Measurements from ENCODE around the gene METTL24.
"Not testable (repeated sequence)": the region's sequence is repeated elsewhere in the genome, so short reads cannot be mapped to it uniquely, and the experiment has no call there.

METTL24 gene

GRCh38 chr6:110250058-110250457 lies 108.1 kb downstream of the METTL24 start:
- DNase-seq, result no peak

DNA sequence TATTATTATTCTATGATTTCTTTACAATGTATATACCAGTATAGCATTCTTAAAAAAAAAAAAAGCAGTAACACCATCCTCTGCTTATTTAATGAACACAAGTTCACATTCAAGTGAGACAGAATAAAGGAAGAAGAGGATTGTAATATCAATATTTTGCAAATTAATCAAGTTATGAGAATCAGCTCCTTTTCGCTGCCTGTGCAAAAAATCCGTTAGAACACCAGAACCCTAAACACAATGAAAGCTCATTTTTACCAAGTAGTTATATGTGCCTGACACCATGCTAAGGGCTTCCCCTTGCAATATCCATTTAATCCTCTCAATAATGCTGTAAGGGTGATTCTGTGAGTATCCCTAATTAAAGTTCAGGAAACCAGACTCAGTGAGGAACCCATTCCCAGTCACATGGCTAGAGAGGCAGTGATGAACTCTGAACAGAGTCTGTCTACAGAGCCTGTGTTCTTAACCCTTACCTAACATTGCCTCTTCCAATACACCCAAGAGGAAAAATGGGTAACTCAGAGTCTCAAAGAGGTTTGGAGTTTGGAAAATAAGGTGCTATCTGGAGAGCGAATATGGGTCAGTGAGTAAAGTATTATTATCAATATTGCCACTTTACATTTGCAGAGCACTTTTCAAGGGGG lies 111.1 kb downstream of the METTL24 start:
- no peak for DNase-seq

- DNase-seq, result no peak
Measured at GRCh38 chr6:110246378-110246777, 111.8 kb downstream of the METTL24 start.

- DNase-seq, result not testable (repeated sequence)
Measured at GRCh38 chr6:110244621-110245020, 113.5 kb downstream of the METTL24 start.

DNA sequence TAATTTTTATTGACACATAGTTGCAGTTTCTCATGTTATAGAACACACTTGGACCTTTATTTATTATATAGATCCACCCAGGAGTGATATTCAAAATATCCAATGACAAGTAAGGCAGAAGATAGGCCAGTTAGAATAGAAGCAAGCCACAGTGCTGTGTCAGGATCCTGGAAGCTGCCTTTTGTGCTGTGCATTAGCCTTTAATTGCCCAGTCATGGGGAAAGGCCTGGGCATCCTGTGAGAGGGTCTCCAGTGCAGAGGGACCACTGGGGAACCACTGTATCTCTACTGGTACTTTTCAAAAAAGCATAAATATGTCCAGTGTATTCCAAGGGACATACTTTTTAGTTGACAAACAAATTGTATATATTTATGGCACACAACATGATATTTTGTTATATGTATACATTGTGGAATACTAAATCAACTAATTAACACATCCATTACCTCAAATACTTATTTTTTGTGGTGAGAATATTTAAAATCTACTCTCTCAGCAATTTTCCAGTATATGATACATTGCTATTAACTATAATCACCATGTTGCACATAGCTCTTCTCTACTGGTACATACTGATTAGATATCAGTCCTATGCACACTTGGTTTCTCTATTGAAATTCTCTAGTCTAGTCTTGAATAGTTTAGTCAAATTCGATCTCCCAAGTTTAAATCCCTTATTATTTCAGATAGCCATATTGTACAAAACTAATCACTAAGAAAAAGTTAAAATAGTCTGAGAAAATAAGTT lies 118.4 kb downstream of the METTL24 start:
- no peak for DNase-seq

DNA sequence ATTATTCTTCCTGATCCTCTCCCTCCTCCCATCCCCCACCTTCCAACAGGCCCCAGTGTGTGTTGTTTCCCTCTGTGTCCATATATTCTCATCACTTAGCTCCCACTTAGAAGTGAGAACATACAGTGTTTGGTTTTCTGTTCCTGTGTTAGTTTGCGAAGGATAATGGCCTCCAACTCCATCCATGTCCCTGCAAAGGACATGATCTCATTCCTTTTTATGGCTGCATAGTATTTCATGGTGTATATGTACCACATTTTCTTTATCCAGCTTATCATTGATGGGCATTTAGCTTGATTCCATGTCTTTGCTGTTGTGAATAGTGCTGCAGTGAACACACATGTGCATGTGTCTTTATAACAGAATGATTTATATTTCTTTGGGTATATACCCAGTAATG lies 122.1 kb downstream of the METTL24 start:
- not testable (repeated sequence) for DNase-seq

DNA sequence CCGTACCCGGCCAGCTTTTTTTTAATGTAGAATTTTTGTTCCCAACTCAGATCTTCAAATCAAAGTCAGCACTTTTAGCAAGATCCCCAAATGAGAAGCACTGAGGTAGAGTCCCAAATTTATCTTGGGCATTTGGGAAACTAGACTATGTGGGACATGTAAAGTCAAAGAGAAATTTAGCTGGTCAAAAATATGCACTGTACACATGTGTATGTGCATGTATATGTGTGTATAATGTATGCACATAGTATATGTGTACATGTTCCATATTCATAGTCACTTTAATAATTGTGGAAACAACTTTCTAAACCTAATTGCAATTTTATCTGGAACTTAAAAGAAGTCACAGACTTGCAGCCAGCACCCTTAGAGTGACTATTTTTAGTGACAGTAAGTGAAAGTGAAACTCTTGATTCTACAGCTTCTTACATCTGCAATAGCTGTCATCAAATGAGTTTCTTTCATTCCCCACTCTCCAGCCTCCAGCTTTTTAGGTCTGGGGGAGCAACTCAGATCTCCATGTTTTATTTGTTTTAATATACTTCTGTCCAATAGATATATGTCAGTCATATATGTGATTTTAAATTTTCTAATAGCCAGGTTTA lies 124.3 kb downstream of the METTL24 start:
- DNase-seq, result no peak

- DNase-seq, result no peak
Measured at GRCh38 chr6:110232450-110232849, 125.7 kb downstream of the METTL24 start.

GRCh38 chr6:110226261-110226660 lies 131.9 kb downstream of the METTL24 start:
- no peak for DNase-seq

DNA sequence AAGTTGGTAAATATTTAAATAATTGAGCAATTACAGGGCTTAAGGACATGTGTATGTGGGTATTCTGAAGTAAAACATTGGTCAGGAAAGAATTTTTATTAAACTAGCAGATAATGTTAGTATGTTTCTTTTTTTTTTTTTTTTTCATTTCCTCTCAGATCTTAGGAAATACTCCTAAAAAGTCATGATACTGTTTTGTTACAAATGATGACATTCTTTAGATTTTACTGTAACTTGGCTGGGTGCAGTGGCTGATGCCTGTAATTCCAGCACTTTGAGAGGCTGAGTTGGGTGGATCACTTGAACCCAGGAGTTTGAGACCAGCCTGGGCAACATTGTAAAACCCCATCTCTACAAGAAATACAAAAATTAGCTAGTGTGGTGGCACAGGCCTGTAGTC lies 136.4 kb downstream of the METTL24 start:
- DNase-seq, result no peak

- no peak for DNase-seq
Measured at GRCh38 chr6:110217266-110217665, 140.9 kb downstream of the METTL24 start.

- DNase-seq, result no peak
Measured at GRCh38 chr6:110216140-110216539, 142.0 kb downstream of the METTL24 start.

GRCh38 chr6:110214338-110214737 lies 143.8 kb downstream of the METTL24 start:
- DNase-seq, result no peak

DNA sequence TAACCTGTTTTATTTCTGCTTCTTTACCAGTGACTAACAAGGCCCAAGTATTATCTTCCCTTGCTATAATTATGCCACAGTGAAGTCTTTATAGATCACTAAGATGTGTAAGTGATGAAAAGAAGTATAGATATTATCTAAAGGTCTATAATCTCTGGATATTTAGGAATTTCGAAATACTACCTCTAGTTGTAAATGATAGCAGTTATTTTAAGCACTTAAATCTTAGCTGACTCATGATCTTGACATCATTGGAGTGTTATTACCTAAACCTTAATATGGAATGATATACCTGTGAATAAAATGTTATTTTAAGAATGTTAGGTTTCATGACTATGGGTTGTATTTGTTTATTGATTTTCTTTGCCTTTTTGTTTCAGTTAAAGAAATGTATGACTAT lies 146.4 kb downstream of the METTL24 start:
- DNase-seq, result no peak

GRCh38 chr6:110207652-110208051 lies 150.5 kb downstream of the METTL24 start:
- no peak for DNase-seq

- no peak for DNase-seq
Measured at GRCh38 chr6:110201151-110201884, 156.8 kb downstream of the METTL24 start.

DNA sequence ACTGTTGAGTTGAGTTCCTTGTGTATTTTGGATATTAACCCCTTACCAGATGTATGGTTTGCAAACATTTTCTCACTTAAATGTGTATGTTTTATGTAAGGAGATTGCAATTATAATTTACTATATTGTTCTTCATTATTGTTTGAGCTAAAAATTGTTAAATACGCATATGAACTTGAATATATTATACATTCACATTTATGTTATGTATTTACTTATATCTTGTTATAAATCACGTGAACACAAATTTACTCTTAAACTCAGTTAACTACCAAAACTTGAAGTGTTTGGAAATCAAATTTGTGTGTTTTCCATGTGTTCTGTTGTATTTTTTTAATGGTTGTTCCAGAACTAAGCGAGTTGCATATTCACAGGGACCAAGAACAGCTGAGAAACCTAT lies 159.6 kb downstream of the METTL24 start:
- no peak for DNase-seq

DNA sequence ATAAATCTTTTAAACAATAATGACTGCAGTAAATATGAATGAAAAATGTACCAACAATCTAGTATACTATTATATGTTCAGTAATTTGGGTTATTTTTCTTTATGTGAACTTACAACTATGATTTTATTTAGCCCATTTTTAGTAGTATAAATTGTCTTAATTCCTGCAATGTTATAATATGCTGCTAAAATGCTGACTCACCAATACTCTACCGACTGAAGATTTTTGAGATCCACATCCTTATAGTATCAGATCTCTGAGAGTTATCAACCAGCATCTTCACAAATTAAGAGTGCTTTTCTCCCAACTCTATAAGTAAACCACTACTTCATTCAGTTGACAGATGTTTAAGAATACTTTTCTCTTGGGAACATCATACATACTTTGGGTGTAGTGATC lies 161.3 kb downstream of the METTL24 start:
- DNase-seq, result no peak

DNA sequence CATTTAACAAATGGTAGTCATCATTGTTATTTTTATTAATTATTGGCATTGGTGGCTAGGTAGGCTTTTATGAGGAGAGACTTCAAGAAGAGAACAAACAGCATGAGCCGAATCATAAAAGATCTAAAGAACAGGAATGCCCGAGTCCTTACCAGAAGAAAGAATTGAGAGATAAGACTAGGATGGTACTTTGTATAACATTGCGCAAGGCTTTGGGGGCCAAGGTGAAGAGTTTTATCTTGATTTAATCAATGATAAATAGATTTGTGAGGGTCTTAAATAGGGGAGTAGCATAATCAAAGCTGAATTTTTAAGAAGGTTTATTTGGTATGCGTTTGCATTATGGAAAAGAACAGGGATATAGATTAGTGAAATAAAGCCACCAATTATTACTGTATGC lies 162.5 kb downstream of the METTL24 start:
- DNase-seq, result no peak
